GM12891 (cell line): Measurements from ENCODE around the gene C1orf74.

ENCODE experiments used
- PAX5 ChIP-seq: IDR thresholded peaks from 2 replicates; pipeline ENCODE4 v1.6.1; 2011; ENCODE audit warnings: low read length, moderate library complexity, mild to moderate bottlenecking; ENCODE audit not compliant: insufficient read depth, severe bottlenecking
- POLR2A ChIP-seq: IDR thresholded peaks from 2 replicates; pipeline ENCODE4 v1.6.1; 2011; ENCODE audit warnings: low read depth, low read length, control low read depth
- POLR2AphosphoS5 ChIP-seq: IDR thresholded peaks from 2 replicates; pipeline ENCODE4 v1.6.1; 2011; ENCODE audit warnings: low read depth, low read length, control low read depth

DNA sequence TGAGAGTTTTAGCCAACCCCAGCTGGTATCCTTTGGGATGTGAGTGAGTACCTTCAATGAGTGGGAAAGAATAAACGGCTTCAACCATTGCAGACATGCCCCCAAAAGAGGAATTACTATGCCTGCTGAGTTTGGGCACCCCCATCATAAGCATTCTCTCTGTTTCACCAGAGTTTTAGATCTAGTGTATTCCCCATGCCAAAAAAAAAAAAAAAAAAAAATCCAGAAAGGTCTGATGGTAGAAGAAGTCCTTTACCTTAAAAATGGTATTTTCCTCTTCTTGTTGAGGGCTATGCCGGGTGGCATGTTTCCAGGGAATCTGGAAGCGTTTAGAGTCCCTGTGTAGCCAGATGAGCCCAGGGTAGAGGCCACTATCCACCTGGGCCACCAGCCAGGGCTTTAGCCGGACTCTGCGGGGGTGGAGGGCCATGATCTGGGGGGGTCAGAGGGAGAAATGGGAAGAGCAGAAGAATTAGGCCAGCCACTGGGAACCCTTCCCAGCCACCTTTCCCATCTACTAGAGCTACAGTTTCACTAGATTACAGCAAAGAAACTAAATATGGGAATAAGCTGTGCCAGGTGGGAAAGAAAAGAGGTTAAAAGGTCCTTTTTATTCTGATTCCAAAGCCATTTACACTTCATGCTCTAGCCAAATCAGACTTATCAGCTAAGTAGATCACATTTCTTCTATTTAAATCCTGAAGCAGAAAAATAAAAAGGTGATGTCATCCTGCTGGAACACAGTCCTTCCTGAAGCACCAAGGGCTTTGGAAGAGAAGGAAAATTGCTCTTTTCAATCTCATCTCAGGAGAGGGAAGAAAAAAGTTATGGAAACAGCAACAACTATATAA lies 16.9 kb upstream of the C1orf74 start:
- TF ChIP-seq POLR2A, result no peak
- no peak for TF ChIP-seq POLR2AphosphoS5
- TF ChIP-seq PAX5, result no peak
